ENCODE data around the gene NEURL3.
A peak's percentile ranks its signal among the peaks of the same experiment; 100 is the strongest.
"Not testable (repeated sequence)": the region's sequence is repeated elsewhere in the genome, so short reads cannot be mapped to it uniquely, and the experiment has no call there.

Gene NEURL3

DNA sequence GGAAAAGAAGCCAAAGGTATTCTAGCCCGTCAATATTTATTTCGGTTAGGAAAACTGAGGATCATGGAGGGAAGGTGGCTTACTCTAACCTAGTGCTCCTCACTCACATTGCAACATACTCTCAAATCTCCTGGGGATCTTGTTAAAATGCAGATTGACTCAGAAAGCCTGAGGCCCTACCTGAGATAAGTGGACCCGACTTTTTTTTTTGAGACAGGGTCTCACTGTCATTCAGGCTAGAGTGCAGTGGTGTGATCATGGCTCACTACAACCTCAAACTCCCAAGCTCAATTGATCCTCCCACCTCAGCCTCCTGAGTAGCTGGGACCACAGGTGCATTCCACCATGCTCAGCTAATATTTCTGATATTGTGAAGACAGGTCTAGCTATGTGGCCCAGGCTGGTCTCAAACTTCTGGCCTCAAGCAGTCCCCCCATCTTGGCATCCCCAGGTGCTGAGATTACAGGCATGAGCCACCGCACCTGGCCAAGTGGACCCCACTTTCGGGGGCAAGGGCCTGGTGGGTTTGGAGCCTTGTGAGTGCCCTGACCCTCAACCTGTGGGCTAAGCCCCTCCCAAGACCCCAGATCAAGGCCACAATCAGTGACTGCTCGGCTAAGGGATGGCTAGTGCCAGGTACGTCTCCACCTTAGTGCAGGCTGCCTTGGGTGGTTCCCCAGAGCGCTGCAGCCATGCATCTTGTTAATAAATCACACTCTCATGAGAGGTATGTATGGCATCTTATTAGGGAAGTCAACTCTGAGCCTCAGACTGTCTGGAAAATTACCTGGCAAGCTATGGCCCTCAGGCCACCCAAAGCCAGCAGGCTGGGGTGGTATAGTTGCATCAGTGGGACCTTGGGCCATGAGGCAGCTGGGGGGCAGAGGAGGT, 1.1 kb upstream of the NEURL3 start:
- no peak for DNase-seq

DNA sequence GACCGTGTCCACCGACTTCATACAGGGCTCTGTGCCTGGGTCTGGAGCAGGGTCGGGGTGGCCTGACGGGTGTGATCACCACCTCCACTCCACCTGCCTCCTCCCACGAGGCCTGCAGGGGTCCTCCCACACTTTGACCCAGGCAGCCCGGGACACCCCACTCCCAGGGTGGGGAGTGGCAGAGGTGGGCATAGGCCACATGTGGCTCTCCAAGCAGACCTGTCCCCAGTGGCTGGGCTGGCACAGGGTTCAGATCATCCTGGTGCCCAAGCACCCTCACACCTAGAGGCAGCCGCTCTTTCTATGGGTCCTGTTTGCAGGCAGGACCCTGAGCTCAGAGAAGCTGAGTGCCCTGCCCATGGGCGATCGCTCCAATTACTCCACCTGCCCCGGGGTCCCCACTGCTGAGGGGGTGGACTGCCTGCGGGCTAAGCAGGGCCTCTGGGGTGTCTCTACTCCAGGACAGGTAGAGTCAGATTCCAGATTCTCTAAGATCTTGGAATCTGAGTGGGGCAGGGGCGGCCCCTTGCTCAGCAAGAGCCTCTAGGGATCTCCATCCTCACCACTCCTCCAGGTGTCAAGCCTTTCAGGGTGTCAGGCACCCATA, 1.4 kb downstream of the NEURL3 start:
- DNase-seq: no peak

DNA sequence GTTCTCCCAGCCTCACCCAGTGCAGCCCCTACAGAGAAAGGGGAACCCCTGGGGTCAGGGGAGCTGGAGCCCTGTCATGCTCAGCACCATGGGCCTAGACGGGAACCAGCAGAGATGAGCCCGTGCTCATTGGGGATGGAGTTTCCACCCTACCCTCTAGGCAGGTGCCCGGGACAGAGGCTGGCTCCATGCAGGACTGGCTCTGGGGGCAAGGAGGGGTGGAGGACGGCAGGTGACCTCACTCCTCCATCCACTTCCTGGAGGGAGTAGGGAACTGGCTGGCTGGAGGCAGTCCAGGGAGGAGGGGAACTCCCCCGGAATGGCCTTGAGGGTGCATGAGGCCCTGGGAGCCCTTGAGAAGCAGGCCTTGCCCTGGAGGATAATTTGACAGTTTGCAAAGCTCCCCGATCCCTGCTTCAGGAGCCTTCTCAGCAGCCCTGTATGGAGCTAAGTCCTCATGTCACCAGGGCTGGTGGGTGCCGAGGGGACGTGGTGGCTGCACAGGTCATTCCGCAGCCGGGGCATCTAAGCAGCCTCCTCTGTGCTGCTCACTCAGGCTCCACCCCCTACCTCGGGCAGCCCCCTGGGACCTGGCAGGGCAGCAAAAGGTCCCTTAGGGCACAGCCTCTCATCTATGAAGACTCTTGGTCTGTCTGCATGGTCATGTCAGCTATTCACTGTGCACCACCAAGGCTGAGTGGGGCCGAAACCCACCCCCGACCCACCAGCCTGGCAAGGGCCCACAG, 2.1 kb downstream of the NEURL3 start:
- DNase-seq: peak; percentile 15

DNA sequence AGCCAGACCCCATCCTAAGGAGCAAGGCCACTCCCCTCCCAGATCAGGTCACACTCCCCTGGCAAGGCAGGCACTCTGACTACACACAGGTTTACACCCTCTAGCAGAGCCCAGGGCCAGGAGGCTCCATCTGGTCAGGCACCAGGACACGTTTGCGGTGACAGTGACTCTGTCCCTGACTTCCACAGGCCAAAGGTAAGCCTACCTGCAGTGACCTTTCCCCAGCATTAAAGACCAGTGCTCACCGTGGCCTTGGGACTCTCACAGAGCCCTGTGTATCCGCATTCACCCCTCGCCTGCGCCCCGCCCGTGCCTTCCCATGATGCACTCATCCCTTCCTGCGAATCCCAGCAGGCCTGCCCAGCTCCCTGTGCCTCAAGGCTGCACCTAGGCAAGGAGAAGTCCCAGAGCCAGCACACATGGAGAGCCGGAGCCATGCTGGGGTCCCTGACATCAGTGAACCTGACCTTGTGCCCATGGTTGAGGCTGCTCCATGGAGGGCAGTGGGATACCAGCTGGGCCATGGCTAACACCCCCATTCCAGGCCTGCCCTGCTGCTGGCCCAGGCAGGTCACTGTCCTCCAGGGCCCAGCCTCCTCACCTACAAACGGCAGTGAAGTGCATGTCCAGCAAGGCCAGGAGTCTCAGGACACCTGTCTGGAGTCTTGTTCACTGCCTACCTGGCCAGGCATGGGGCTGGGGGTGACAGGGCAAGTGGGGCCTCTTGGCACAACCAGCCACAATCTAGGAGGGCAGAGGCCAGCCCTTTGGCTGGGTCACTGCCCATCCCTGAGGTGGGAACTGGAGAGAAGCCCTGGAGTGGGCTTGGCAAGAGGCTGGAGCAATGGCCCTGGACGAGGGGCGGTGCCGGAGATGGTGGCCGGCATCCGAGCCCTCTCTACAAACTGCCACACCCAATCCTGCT, 3.0 kb downstream of the NEURL3 start:
- DNase-seq: no peak

DNA sequence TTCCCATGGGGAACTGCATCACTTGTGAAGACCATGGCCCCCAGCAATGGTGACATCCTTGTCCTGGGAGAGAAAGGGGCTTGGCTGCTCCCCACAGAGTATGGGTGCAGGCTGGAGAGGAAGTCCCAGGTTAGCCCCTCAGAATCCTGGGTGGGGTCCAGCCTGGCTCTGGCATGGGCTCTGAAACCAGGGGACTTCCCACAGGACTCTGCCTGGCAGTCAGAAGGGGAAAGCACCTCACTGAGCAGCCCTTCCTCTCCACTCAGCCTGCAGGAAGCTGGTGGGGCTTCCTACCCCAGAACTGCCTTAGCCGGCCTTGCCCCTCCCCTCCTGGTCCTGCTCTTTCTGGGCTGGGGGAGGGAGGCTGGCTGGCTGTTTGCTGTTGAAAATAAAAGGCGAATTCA, 3.7 kb downstream of the NEURL3 start:
- DNase-seq: no peak

DNA sequence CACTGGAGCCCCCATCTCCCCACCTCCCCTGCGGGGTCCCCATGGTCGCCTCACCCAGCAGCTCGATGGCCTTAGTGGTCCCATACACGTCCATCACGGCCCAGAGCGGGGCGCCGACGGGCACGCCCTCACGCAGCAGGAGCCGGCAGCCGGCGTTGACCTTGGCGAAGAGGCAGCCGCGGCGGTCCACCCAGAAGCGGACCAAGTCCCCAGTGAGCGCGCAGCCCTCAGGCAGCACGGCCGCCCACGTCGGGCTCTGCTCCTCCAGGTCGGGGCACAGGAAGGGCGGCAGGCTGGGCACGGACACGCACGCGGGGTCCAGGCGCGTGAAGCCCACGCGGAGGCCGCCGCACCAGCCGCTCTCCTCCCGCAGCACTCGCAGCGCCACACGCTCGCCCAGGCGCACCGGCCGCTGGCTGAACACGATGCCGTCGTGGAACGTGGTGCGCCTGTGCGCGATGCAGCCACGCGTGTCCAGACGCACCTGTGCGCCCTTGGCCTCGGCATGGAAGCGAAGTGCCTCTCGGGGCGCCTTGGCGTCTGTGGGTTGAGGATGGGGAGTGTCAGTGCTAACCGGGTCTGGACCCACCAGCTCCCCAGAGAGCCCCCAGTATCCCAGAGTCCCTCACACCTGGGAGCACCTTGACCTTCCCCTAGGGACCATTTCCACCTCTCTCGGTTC, 4.6 kb downstream of the NEURL3 start:
- no peak for DNase-seq

DNA sequence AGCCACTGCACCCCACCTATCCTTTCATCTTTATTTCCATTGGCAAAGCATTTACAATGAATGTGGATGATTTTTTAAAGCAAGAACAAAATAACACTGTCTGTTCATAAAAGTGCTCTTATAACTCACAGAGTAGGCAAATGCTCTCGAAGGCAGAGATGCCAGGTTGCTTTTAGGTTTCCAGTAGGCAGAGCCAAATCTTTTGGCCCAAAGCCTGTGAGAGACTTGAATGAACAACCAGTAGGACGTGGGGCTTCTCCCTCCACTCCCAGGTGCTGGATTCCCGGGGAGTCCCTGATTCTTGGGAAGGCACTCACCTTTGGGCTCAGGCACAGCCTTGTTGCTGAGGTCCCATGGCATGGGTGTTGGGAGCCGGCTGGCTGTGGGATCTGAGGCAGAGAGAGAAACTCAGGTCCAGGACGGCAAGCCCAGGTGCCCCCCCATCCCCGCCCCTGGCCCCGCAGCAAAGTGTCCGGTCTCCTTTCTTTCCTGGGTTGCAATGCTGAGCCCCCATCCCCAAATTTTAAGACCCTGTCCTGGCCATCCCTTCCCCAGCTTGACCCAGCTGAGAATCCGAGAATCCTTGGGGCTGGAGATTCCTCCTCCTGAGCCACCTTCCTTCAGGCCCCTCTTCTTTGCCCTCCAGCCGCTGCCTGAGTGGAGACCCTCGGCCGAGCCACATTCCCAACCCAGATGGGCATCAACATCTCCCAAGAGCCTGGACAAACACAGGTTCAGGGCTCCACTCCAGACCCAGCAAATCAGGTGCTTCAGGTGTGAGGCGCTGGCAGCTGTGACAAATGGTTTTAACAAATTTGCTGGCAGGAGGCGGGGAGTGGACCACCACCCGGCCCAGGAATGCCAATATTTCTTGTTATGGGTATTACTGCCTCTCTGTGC, 5.8 kb downstream of the NEURL3 start:
- DNase-seq: no peak

DNA sequence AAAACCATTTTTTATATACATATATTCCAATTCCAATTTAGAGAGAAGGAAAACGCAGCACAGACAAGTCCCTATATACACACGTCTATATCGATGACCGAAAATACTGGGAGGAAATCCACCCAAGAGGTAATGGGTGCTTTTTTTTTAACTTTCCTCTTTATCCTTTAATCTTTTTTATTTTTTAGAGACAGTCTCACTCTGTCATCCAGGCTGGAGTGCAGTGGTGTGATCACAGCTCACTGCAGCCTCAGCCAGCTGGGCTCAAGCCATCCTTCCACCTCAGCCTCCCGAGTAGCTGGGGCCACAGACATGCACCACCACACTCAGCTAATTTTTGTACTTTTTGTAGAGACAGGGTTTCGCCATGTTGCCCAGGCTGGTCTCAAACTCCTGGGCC, 6.5 kb downstream of the NEURL3 start:
- not testable (repeated sequence) for DNase-seq

DNA sequence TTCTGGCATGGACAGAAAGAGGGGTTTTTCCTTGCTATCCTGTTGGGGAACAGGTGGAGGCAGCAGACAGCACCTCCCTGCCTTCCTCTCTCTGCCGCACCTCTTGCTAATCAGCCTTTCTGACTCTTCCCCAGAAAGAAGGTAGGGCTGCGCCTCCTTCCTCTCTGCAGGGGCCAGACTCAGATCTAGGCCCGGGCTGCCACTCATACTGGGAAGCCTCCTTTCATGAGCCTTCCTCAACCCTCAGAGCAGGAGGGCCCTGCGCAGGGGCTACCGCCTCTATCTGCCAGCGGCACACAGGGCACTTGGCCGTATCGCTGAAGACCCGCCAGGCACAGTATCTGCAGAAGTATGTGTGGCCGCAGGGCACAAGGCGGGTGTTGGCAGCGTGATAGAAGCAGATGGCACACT, 7.1 kb downstream of the NEURL3 start:
- no peak for DNase-seq

DNA sequence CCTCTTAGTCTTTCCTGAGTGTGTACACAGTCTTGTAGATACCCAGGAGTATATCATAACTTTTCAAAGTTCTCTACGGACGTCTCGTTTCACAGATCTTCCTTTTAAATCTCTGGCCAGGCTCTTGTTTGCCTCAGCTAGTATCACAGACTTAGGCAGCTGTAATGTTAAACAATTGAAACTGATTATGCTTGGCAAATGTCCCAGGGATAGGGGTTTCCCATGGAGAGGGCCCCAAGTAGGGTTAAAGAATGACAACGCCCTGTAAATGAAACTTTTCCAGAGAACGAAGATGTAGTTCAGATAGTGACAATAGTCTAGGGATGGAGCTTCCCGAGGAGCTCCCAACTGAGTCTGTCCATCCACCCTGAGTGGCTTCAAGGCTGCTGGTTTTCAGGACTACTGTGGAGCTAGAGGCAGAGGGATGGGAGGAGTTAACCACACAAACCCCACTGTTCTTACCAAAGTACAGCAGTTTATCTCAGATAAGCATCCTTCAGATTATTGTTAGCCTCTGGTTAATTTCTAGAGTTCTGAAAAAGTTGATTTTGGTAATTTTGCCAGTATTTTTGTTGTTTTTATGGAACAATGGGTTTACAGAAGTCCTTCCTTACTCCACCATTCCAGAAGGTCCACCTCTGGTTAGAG, 9.1 kb downstream of the NEURL3 start:
- DNase-seq: no peak

DNA sequence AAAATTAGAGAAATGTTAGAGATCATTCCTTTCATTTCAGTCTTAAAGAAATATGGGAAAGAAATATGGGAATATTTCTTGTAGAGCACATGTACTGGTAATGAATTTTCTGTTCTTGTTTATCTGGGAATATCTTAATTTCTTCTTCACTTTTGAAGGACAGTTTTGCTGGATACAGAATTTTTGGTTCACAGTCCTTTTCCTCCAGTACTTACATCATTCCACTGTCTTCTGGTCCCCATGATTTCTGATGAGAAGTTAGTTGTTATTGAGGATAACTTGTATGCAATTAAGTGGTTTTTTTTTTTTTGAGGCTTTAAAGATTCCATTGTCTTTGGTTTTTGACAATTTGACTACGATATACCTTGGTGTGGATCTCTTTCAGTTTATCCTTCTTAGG, 11.0 kb downstream of the NEURL3 start:
- no peak for DNase-seq

DNA sequence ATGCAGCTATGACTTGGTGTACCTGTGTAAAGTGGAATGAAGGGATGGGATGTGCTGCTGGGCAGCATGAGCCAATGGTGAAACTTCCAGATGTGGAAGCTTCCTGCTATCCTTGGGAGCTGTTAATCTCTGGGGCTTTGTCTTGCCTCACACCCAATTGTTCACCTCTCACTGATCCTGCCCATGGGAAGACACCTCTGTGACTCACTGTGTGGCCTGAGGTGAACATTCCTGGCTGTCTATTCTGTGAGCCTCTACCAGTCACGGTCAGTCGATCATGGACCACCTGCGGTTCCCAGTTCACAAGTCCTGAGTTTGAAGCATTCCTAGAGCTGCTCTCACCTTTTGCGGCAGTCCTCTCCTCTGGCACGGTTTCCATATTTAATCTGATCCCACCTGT, 12.1 kb downstream of the NEURL3 start:
- DNase-seq: no peak

DNA sequence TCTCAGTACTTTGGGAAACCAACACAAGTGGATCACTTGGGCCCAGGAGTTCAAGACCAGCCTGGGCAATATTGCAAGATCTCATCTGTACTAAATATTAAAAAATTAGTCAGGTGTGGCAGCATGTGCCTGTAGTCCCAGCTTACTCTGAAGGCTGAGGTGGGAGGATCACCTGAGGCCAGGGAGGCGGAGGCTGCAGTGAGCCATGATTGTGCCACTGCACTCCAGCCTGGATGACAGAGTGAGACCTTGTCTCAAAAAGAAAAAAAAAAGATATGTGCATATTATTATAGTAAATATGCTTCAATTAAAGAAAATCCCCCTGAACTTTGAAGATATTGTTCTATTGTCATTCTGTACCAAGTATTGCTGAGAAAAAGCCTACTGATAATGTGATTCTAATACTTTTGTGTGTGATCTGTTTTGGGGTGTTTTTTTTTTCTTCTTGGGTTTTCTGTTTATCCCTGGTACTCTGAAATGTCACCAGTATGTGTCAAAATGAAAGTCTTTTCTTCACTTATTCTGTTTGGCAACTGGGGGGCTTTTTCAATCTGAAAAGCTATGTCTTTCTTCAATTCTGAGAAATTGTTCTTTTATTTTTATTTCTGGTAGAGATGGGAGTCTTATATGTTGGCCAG, 13.2 kb downstream of the NEURL3 start:
- no peak for DNase-seq

DNA sequence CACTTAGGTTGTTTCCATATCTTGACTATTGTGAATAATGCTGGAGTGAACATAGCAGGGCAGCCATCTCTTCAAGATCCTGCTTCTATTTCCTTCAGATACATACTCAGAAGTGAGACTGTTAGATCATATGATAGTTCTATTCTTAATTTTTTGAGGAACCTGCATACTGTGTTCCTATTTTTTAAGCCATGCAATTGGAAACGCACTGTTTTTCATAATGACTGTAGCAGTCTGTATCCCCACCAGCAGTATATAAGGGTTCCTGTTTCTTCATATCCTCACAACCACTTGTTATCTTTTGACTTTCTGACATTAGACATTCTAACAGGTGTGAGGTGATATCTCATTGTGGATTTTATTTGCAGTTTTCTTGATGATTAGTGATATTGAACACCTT, 15.5 kb downstream of the NEURL3 start:
- DNase-seq: no peak

DNA sequence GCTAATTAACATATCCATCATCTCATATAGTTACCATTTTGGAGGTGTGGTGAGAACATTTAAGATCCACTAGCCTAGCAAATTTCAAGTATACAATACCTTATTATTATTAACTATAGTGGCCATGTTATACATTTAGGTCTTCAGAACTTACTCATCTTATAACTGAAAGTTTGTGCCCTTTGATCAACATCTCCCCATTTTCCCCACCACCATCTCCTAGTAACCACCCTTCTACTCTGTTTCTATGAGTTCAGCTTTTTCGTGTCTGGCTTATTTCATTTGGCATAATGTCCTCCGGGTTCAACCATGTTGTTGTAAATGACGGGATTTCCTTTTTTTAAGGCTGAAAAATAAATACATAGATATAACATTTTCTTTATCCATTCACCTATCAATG, 15.9 kb downstream of the NEURL3 start:
- no peak for DNase-seq

DNA sequence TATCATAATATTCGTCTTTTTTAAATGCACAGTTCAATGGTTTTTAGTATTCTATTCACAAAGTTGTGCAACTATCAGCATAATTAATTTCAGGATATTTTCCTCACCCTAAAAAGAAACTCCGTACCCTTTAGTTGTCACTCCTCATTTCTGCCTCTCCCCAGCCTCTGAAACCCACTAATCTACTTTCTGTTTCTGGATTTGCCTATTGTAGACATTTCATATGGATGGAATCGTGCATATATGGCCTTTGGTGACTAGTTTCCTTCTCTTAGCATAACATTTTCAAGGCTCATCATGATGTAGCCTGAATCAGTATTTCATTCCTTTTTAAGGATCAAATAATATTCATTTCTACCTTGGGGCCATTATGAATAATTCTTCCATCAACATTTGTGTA, 18.5 kb downstream of the NEURL3 start:
- no peak for DNase-seq

DNA sequence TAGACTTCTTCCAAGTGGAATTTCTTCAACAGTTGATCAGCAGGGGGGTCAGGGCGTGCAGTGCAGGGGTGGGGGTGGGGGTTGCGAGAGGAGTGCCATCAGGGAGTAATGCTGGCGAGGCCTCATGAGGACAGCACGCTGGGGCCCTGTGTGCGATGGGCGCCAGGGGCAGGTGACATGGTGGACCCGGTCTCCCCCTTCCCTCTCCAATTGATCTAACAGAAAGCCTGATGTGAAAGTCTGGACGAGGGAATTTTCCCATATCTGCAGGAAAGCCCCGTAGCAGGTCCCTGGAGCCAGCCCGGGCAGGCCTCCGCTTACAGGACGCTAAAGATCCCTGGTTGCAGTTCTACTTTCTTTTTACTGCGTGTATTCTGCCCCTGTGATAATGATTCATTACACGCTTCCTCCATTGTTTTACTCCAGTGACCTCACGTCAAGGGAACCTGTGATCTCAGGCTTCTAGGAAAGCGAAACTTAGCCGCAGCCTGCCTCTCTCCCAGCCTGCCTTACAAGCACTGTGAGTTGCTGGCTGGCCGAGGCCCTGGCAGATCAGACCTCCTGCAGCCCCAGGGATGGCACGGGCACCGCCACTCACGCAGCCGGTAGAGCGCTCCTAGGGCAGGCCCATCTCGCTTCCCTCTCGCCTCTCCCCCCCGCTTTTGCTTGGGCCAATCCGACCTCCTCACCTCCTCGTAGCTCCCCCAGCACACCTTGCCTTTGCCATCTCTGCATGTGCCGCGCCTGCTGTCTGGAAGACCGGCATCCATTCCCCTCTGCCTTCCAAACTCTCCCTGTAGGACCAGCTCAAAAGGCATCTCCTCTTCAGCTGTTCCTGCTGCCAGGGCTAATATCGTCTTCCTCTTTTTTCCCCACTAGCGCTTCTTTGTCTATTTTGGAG, 19.2 kb downstream of the NEURL3 start:
- peak; percentile 88 for DNase-seq

DNA sequence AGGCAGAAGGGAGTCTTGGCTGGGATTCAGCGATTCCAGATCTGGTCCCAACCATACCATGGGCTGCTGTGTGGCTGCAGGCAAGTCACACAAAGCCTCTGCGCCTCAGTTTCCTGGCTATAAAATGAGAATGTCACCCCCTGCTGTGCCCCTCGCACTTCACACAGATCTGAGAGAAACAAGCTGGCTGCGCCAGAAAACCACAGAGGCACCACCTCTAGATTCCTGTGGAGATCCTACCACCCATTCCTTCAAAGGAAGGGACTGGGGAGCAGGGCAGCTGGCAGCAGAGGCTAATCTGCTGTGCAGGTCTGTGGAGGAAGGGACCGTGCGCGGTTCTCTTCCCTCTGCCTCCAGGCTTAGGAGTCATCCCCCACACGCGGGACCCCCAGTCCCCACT, 19.8 kb downstream of the NEURL3 start:
- DNase-seq: no peak

DNA sequence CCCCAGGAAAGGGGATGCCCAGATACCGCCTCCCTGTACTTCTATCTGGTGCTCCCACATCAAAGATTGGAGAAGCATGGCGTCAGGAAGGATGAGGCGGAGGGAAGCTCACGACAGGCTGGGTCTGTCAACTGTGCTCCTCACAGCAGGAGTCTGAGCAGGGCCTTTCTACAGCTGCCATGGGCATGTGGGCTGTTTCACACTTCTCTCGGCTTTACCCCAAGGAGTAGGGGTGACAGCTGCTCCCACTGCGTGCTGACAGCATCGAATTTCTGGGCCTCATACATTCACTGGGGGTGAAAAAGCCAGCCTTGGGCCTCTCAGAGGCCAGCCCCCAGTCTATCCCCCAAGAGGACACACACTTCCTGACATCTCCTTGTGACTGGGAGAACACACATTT, 21.1 kb downstream of the NEURL3 start:
- no peak for DNase-seq

All from EL (cell line).